ENCODE measurements around the gene SLC39A6.
"Not testable (repeated sequence)": the region's sequence is repeated elsewhere in the genome, so short reads cannot be mapped to it uniquely, and the experiment has no call there.

Gene SLC39A6

DNA sequence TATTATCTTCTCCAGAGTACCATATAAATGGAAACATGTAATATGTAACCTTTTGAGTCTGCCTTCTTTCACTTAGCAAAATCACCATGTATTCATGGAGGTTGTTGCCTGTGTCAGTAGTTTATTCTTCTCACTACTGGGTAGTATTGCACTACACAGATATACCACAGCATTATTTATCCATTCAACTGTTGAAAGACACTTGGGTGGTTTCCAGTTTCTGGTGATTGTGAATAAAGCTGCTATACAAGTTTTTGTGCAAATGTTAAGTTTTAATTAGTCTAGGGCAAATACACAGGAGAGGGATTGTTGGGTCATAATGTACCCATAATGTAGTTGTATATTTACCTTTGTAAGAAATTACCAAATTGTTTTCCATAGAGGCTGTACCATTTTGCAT lies 32.2 kb downstream of the SLC39A6 start:
- H3K27ac ChIP-seq, result peak overlapping the region; percentile 92
- TF ChIP-seq, protein P1, sequence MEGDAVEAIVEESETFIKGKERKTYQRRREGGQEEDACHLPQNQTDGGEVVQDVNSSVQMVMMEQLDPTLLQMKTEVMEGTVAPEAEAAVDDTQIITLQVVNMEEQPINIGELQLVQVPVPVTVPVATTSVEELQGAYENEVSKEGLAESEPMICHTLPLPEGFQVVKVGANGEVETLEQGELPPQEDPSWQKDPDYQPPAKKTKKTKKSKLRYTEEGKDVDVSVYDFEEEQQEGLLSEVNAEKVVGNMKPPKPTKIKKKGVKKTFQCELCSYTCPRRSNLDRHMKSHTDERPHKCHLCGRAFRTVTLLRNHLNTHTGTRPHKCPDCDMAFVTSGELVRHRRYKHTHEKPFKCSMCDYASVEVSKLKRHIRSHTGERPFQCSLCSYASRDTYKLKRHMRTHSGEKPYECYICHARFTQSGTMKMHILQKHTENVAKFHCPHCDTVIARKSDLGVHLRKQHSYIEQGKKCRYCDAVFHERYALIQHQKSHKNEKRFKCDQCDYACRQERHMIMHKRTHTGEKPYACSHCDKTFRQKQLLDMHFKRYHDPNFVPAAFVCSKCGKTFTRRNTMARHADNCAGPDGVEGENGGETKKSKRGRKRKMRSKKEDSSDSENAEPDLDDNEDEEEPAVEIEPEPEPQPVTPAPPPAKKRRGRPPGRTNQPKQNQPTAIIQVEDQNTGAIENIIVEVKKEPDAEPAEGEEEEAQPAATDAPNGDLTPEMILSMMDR (conservative IDR thresholded peaks at IDR 0.05), result no peak

- peak overlapping the region; percentile 92 for H3K27ac ChIP-seq
- TF ChIP-seq, protein P1 (conservative IDR thresholded peaks at IDR 0.05), result peak; percentile 73
These were observed 33.1 kb downstream of the SLC39A6 start for GRCh38 chr18:36095936-36096519.

GRCh38 chr18:36094431-36094830 lies 34.7 kb downstream of the SLC39A6 start:
- H3K27ac ChIP-seq, result peak overlapping the region; percentile 92

GRCh38 chr18:36092116-36092515 lies 37.0 kb downstream of the SLC39A6 start:
- not testable (repeated sequence) for H3K27ac ChIP-seq

More at GRCh38 chr18:36094431-36094830, 34.7 kb downstream of the SLC39A6 start:
- TF ChIP-seq, protein P1 (conservative IDR thresholded peaks at IDR 0.05), result no peak

- TF ChIP-seq, protein P1 (conservative IDR thresholded peaks at IDR 0.05), result no peak
These were observed 40.1 kb downstream of the SLC39A6 start for GRCh38 chr18:36089001-36089400.

DNA sequence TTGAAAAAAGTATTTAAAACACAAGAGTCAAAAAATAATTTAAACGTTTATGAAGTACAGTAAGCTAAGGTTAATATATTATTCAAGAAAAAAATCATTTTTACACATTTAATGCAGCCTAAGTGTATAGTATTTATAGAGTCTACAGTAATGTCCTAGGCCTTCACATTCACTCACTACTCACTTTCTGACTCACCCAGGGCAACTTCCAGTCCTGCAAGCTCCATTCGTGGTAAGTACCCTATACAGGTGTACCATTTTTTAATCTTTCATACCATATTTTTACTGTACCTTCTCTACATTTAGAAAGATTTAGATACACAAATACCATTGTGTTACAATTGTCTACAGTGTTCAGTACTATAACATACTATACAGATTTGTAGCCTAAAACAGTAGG lies 40.9 kb downstream of the SLC39A6 start:
- H3K27ac ChIP-seq, result no peak overlapping the region
- TF ChIP-seq, protein P1 (conservative IDR thresholded peaks at IDR 0.05), result no peak

More at GRCh38 chr18:36089001-36089400, 40.1 kb downstream of the SLC39A6 start:
- H3K27ac ChIP-seq, result no peak overlapping the region

DNA sequence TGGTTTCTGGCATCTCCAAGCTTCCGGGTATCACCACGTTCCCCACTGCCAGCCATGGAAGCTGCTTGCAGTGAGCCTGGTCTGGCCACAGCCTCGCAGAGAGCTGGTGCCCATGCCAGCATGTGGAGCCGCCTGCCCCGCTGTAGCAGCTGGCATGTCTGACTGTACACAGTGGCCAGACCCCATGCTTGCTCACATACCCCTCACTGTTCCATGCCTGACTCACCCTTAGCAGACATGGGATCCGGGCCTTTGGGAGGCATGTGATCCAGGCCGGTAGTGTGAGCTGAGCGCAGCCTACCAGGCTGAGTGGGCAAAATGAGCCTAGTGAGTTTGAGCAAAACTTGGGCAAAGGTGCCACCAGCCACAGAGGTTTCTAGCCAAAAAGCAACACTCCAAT lies 43.0 kb downstream of the SLC39A6 start:
- no peak overlapping the region for H3K27ac ChIP-seq
- TF ChIP-seq, protein P1 (conservative IDR thresholded peaks at IDR 0.05), result no peak

DNA sequence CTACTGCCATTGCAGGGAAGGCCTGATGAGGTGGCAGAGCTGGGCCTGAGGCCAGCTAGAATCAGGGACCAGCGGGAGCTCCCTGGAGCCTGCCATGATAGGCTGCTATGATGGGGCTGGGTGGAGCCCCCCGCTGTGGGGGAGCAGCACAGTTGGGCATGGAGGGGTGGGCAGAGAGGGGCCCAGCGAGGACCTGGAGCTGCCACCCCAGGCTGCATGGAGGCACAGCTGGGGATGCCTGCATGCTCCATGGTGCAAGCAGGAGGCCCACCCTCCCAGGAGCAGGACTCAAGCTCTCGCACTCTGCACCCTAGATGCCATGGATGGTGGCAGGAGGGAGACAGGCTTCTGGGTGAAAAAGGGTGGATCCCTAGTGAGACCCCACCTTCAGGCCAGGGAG lies 43.9 kb downstream of the SLC39A6 start:
- no peak overlapping the region for H3K27ac ChIP-seq
- TF ChIP-seq, protein P1 (conservative IDR thresholded peaks at IDR 0.05), result no peak

Data from VCaP (cell line).